Esophagus muscularis mucosa (tissue), 4 donors: ENCODE results near the gene CPEB2.

Experiments
- CTCF ChIP-seq, 3 experiments: fragments of 200-600 bp in 2 of 3; fragments of 450-650 bp in 1 of 3; sonication (generic) in 2 of 3; IDR thresholded peaks; one replicate each; pipeline ENCODE4 v1.5.1; 2017 to 2019; ENCODE audit warnings: antibody characterized with exemption in 3 of 3, mild to moderate bottlenecking in 2 of 3, moderate library complexity in 1 of 3
- EP300 ChIP-seq: sonication (generic); formaldehyde crosslinking; IDR thresholded peaks from one replicate; pipeline ENCODE4 v1.6.1; 2017; ENCODE audit warnings: antibody characterized with exemption
- POLR2A ChIP-seq: fragments of 450-650 bp; IDR thresholded peaks from one replicate; pipeline ENCODE4 v1.6.1; 2017; ENCODE audit warnings: antibody characterized with exemption, moderate library complexity, mild to moderate bottlenecking, low read depth

GRCh38 chr4:15077969-15078368 lies 75.7 kb downstream of the CPEB2 start:
- TF ChIP-seq CTCF (IDR thresholded peaks at IDR 0.05) (no peak), EP300 (no peak), POLR2A (no peak)
